Ovary (tissue), 3 donors: Measurements from ENCODE around the gene CYP4F22.

Source experiments
- CTCF ChIP-seq, 3 donors: fragments of 450-650 bp in 2 of 3; fragments of 200-600 bp in 1 of 3; IDR thresholded peaks; one replicate each; pipeline versions ENCODE4 v1.5.1 to v1.8.0; 2016 to 2022; ENCODE audit warnings: antibody characterized with exemption in 3 of 3, mild to moderate bottlenecking in 1 of 3
- EP300 ChIP-seq: sonication (generic); formaldehyde crosslinking; IDR thresholded peaks from one replicate; pipeline ENCODE4 v1.6.1; 2017; ENCODE audit warnings: antibody characterized with exemption
- POLR2A ChIP-seq: fragments of 450-650 bp; IDR thresholded peaks from one replicate; pipeline ENCODE4 v1.6.1; 2017; ENCODE audit warnings: antibody characterized with exemption, mild to moderate bottlenecking, moderate library complexity
- donor health status: DM: no; HTN: no; CAD: no.

- TF ChIP-seq CTCF (IDR thresholded peaks at IDR 0.05) = no peak
- no peak for TF ChIP-seq POLR2A
- TF ChIP-seq EP300 = no peak
Observed at GRCh38 chr19:15551293-15552004, 43.1 kb downstream of the CYP4F22 start.
